Measurements from ENCODE around the gene PPARA.

The PPARA gene

GRCh38 chr22:46149512-46150033 is 753 bp upstream of the PPARA start:
- Histone ChIP-seq H3K27ac (ENCODE audit: low read length) (no peak overlapping the region), H3K36me3 (replicated peaks; ENCODE audit: low read depth, low read length) (peaks cover 6% of the 10 kb centered on the region), H3K9ac (ENCODE audit: low read length) (peak overlapping the region; percentile 63)

GRCh38 chr22:46150655-46151477 is 540 bp downstream of the PPARA start:
- Histone ChIP-seq H3K4me1 (ENCODE audit: low read length) (peaks cover 18% of the 10 kb centered on the region), H3K27ac (ENCODE audit: low read length) (peak overlapping the region; percentile 63), H2AFZ (ENCODE audit: low read depth, low read length) (peak overlapping the region; percentile 7; the same call in 1 of the 2 replicates), H3K36me3 (replicated peaks; ENCODE audit: low read depth, low read length) (peaks cover 9% of the 10 kb centered on the region), H3K4me3 (ENCODE audit: low read length) (peak overlapping the region; percentile 84), H3K27me3 (ENCODE audit: low read depth, low read length) (peaks cover 30% of the 10 kb centered on the region), H3K4me2 (ENCODE audit: low read length) (peak overlapping the region; percentile 88), H4K20me1 (ENCODE audit: insufficient read depth, low read length) (no peaks in the 10 kb centered on the region; the same call in 1 of the 2 replicates), H3K9me3 (ENCODE audit: insufficient read depth, low read length) (no peaks in the 10 kb centered on the region), H3K9ac (ENCODE audit: low read length) (peak overlapping the region; percentile 84), H3K79me2 (ENCODE audit: low read length) (peaks cover 19% of the 10 kb centered on the region)
- TF ChIP-seq CTCF (IDR thresholded peaks at IDR 0.05; ENCODE audit: low read depth, low read length), result no peak
- TF ChIP-seq EZH2phosphoT487 (IDR thresholded peaks at IDR 0.05; ENCODE audit: low read depth), result no peak

More at GRCh38 chr22:46149512-46150033, 753 bp upstream of the PPARA start:
- H4K20me1 ChIP-seq (ENCODE audit: insufficient read depth, low read length), result no peaks in the 10 kb centered on the region
- H3K4me2 ChIP-seq (ENCODE audit: low read length), result peak overlapping the region; percentile 86
- peaks cover 18% of the 10 kb centered on the region for H3K4me1 ChIP-seq (ENCODE audit: low read length)
- TF ChIP-seq CTCF (IDR thresholded peaks at IDR 0.05; ENCODE audit: low read depth, low read length), result no peak
- TF ChIP-seq EZH2phosphoT487 (IDR thresholded peaks at IDR 0.05; ENCODE audit: low read depth), result no peak
- peak overlapping the region; percentile 72; the same call in 1 of the 2 replicates for H2AFZ ChIP-seq (ENCODE audit: low read depth, low read length)
- H3K79me2 ChIP-seq (ENCODE audit: low read length), result peaks cover 19% of the 10 kb centered on the region
- H3K9me3 ChIP-seq (ENCODE audit: insufficient read depth, low read length), result no peaks in the 10 kb centered on the region
- H3K27me3 ChIP-seq (ENCODE audit: low read depth, low read length), result peaks cover 34% of the 10 kb centered on the region
- H3K4me3 ChIP-seq (ENCODE audit: low read length), result peak overlapping the region; percentile 79

GRCh38 chr22:46153930-46154329 is 3.6 kb downstream of the PPARA start:
- Histone ChIP-seq H3K79me2 (ENCODE audit: low read length) (peaks cover 19% of the 10 kb centered on the region), H3K36me3 (replicated peaks; ENCODE audit: low read depth, low read length) (peaks cover 21% of the 10 kb centered on the region), H3K9me3 (ENCODE audit: insufficient read depth, low read length) (no peaks in the 10 kb centered on the region), H4K20me1 (ENCODE audit: insufficient read depth, low read length) (peaks cover 11% of the 10 kb centered on the region; the same call in 1 of the 2 replicates), H3K9ac (ENCODE audit: low read length) (no peak overlapping the region), H3K27me3 (ENCODE audit: low read depth, low read length) (peaks cover 6% of the 10 kb centered on the region), H3K27ac (ENCODE audit: low read length) (no peak overlapping the region), H3K4me1 (ENCODE audit: low read length) (peaks cover 15% of the 10 kb centered on the region), H2AFZ (ENCODE audit: low read depth, low read length) (no peak overlapping the region), H3K4me3 (ENCODE audit: low read length) (no peak overlapping the region), H3K4me2 (ENCODE audit: low read length) (no peak overlapping the region)
- TF ChIP-seq EZH2phosphoT487 (IDR thresholded peaks at IDR 0.05; ENCODE audit: low read depth) (no peak), CTCF (IDR thresholded peaks at IDR 0.05; ENCODE audit: low read depth, low read length) (no peak)

- peaks cover 11% of the 10 kb centered on the region for H3K4me1 ChIP-seq (ENCODE audit: low read length)
- H3K4me3 ChIP-seq (ENCODE audit: low read length), result no peak overlapping the region
- peaks cover 15% of the 10 kb centered on the region for H3K79me2 ChIP-seq (ENCODE audit: low read length)
- no peak overlapping the region for H3K9ac ChIP-seq (ENCODE audit: low read length)
- H3K36me3 ChIP-seq (replicated peaks; ENCODE audit: low read depth, low read length), result peaks cover 25% of the 10 kb centered on the region
- TF ChIP-seq CTCF (IDR thresholded peaks at IDR 0.05; ENCODE audit: low read depth, low read length), result no peak
- no peak overlapping the region for H3K27ac ChIP-seq (ENCODE audit: low read length)
- peaks cover 23% of the 10 kb centered on the region; the same call in 1 of the 2 replicates for H4K20me1 ChIP-seq (ENCODE audit: insufficient read depth, low read length)
- H3K9me3 ChIP-seq (ENCODE audit: insufficient read depth, low read length), result no peaks in the 10 kb centered on the region
- no peak overlapping the region for H2AFZ ChIP-seq (ENCODE audit: low read depth, low read length)
- H3K27me3 ChIP-seq (ENCODE audit: low read depth, low read length), result no peaks in the 10 kb centered on the region
- H3K4me2 ChIP-seq (ENCODE audit: low read length), result no peak overlapping the region
Observed at GRCh38 chr22:46156031-46156430, 5.7 kb downstream of the PPARA start.

Data from OCI-LY3 (cell line).